Measurements from ENCODE around the gene STXBP1. TPM values are rescaled to one million over a fixed set of nuclear protein-coding genes. Genes with fewer than 3 reads are reported as not detected.

The STXBP1 gene
- total RNA-seq, 1 donor from 2014 or later: 44.9 TPM

GRCh38 chr9:127732444-127732843, 120.4 kb downstream of the STXBP1 start:
- H3K4me3 Mint-ChIP-seq (ENCODE audit: unreplicated experiment): no peak overlapping the region
- H3K27ac Mint-ChIP-seq (ENCODE audit: unreplicated experiment): no peak overlapping the region
- DNase-seq (ENCODE audit: extremely low spot score, unreplicated experiment): no peak
- H3K27me3 Mint-ChIP-seq (ENCODE audit: unreplicated experiment): no peaks in the 10 kb centered on the region
- H3K9me3 Mint-ChIP-seq (ENCODE audit: unreplicated experiment): no peaks in the 10 kb centered on the region
- H3K4me1 Mint-ChIP-seq (ENCODE audit: unreplicated experiment): peaks cover 11% of the 10 kb centered on the region
- TF ChIP-seq CTCF (IDR thresholded peaks at IDR 0.05): no peak
- no peaks in the 10 kb centered on the region for H3K36me3 Mint-ChIP-seq (ENCODE audit: unreplicated experiment)

GRCh38 chr9:127733614-127734013, 121.5 kb downstream of the STXBP1 start:
- Mint-ChIP-seq H3K4me1 (ENCODE audit: unreplicated experiment) (peaks cover 11% of the 10 kb centered on the region), H3K27me3 (ENCODE audit: unreplicated experiment) (no peaks in the 10 kb centered on the region), H3K27ac (ENCODE audit: unreplicated experiment) (peak overlapping the region; percentile 23), H3K4me3 (ENCODE audit: unreplicated experiment) (peak overlapping the region; percentile 33), H3K9me3 (ENCODE audit: unreplicated experiment) (no peaks in the 10 kb centered on the region), H3K36me3 (ENCODE audit: unreplicated experiment) (peaks cover 3% of the 10 kb centered on the region)
- no peak for DNase-seq (ENCODE audit: extremely low spot score, unreplicated experiment)
- no peak for TF ChIP-seq CTCF (IDR thresholded peaks at IDR 0.05)

GRCh38 chr9:127734247-127734746, 122.2 kb downstream of the STXBP1 start:
- peaks cover 11% of the 10 kb centered on the region for H3K4me1 Mint-ChIP-seq (ENCODE audit: unreplicated experiment)

GRCh38 chr9:127734747-127735529, 122.9 kb downstream of the STXBP1 start, which contains the start of gene TOR2A:
TOR2A (minus strand) TSS chr9:127735294; CDS start chr9:127735270, 24 bp downstream.
- peaks cover 11% of the 10 kb centered on the region for H3K4me1 Mint-ChIP-seq (ENCODE audit: unreplicated experiment)
- peak; percentile 98 for TF ChIP-seq CTCF (IDR thresholded peaks at IDR 0.05)

More at GRCh38 chr9:127734247-127734746, 122.2 kb downstream of the STXBP1 start:
- Mint-ChIP-seq H3K27me3 (ENCODE audit: unreplicated experiment) (no peaks in the 10 kb centered on the region), H3K27ac (ENCODE audit: unreplicated experiment) (peak overlapping the region; percentile 59), H3K36me3 (ENCODE audit: unreplicated experiment) (peaks cover 6% of the 10 kb centered on the region), H3K4me3 (ENCODE audit: unreplicated experiment) (peak overlapping the region; percentile 78), H3K9me3 (ENCODE audit: unreplicated experiment) (no peaks in the 10 kb centered on the region)
- DNase-seq (ENCODE audit: extremely low spot score, unreplicated experiment): no peak
- TF ChIP-seq CTCF (IDR thresholded peaks at IDR 0.05): no peak

GRCh38 chr9:127735530-127736185, 123.6 kb downstream of the STXBP1 start:
- Mint-ChIP-seq H3K36me3 (ENCODE audit: unreplicated experiment) (peaks cover 6% of the 10 kb centered on the region), H3K4me3 (ENCODE audit: unreplicated experiment) (peak overlapping the region; percentile 78), H3K27me3 (ENCODE audit: unreplicated experiment) (no peaks in the 10 kb centered on the region), H3K9me3 (ENCODE audit: unreplicated experiment) (no peaks in the 10 kb centered on the region), H3K27ac (ENCODE audit: unreplicated experiment) (peak overlapping the region; percentile 84), H3K4me1 (ENCODE audit: unreplicated experiment) (peaks cover 11% of the 10 kb centered on the region)
- no peak for DNase-seq (ENCODE audit: extremely low spot score, unreplicated experiment)
- no peak for TF ChIP-seq CTCF (IDR thresholded peaks at IDR 0.05)

More at GRCh38 chr9:127734747-127735529, 122.9 kb downstream of the STXBP1 start, which contains the start of gene TOR2A:
- H3K27ac Mint-ChIP-seq (ENCODE audit: unreplicated experiment): peak within 1 kb of the TSS; percentile 84
- H3K4me3 Mint-ChIP-seq (ENCODE audit: unreplicated experiment): peak within 1 kb of the TSS; percentile 78
- DNase-seq (ENCODE audit: extremely low spot score, unreplicated experiment): peak; percentile 99
- H3K27me3 Mint-ChIP-seq (ENCODE audit: unreplicated experiment): no peaks in the 10 kb centered on the region
- peaks cover 6% of the 10 kb centered on the region for H3K36me3 Mint-ChIP-seq (ENCODE audit: unreplicated experiment)
- H3K9me3 Mint-ChIP-seq (ENCODE audit: unreplicated experiment): no peaks in the 10 kb centered on the region

Measured in osteocyte (in vitro differentiated cells).